NCI-H2227 (cell line): ENCODE results near the gene SLC29A4.
"Not testable (repeated sequence)": the region's sequence is repeated elsewhere in the genome, so short reads cannot be mapped to it uniquely, and the experiment has no call there.

Source experiments
- DNase-seq: peaks from one replicate; lab custom pipeline; 2025; ENCODE audit not compliant: unreplicated experiment; lab: John Stamatoyannopoulos, UW

The SLC29A4 gene

DNA sequence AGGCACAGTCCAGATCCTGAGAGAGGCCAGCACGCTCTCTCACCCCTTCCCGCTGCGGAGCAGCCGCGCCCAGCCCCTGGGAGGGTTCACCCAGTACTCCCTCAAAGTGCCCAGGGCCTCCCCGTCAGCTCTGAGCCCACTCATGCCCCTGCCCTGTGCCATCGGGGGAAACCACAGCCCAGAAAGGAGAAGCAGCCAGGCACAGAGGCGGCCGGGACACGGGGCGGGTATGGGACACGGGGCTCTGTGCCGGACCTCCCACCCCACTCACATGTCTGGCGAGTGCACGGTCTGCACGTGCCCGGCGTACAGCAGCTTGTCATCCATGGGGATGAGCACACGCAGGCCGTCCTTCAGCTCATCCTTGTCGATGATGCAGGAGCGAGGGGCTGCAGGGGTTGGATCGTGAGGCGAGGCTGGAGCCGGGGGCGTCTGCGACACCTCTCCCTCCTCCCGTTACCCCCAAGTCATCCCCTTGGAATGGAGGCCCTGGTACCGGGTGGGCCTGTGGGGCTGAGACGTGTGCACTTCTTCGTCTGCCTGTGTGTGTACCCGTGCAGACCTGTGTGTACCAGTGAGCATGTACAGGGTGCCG lies 38.2 kb downstream of the SLC29A4 start:
- no peak for DNase-seq

DNA sequence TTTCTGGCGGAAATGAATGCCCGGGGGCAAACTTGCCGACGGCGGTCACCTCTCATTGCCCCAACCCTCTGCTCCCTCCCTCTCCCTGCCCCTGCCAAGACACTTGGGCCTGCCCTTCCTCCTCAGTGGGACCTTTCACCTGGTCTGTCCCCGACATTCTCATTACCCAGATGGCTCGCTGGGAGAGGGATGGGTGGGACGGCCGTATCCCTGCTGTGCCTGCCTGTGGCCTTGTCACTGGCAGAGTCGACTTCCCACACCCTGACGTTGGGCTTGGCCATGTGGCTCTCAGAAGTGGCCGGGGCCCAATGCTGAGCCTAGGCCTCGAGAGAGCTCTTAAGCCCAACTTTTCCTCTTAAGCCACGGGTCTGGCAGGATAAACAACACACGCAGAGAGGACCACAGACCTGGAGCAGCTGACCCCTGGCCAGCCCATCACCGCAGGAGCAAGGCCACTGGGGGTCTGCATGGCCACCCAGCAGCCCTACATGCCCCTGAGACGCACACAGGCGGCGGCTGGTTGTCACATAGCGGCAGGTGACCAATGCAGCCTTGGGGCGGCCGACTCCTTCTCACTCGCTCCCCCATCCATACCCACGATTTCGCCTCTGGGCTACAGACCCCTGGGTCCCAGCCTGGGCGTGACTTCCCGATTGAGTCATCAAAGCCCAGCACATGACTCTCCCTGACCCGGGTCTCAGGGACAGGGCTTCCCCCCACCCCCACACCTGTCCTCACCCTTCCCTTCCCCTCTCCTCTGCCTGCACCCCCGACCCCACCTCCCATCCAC lies 40.1 kb downstream of the SLC29A4 start:
- no peak for DNase-seq

GRCh38 chr7:5323800-5324781 lies 41.3 kb downstream of the SLC29A4 start:
- DNase-seq = not testable (repeated sequence)

DNA sequence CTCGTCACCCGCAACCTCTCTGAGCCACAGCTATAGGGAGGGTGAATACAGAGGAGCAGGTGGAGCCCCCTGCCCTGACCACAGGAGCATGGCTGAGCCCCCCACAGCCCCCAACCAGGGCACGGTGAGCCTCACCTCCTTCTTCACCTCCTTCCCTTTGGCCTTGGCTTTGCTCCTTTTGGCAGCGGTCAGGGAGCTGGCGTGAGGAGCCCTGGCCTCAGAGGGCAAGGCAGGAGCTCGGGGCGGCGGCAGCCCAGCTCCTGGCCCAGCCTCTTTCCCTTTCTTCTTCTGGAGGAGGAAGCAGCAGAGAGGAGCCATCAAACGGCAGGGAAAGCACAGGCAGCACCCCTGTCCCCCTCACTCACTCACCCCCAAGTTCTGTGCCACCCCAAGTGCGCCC lies 42.2 kb downstream of the SLC29A4 start:
- DNase-seq = no peak

DNA sequence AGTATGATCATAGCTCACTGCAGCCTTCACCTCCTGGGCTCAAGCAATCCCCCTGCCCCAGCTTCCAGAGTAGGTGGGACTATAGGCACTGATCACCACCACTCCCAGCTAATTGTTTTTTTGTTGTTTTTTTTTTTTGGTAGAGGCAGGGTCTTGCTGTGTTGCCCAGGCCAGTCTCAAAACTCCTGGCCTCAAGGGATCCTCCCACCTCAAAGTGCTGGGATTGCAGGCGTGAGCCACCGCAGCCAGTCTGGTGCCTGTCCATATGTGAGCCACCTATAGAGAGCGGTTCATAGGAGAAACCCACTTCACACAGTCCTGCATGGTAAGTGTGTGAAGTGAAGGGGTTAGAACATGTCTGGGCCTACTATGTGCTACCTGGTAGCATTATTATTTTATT lies 47.5 kb downstream of the SLC29A4 start:
- DNase-seq = no peak

- no peak for DNase-seq
Observed at GRCh38 chr7:5332579-5332978, 49.8 kb downstream of the SLC29A4 start.

DNA sequence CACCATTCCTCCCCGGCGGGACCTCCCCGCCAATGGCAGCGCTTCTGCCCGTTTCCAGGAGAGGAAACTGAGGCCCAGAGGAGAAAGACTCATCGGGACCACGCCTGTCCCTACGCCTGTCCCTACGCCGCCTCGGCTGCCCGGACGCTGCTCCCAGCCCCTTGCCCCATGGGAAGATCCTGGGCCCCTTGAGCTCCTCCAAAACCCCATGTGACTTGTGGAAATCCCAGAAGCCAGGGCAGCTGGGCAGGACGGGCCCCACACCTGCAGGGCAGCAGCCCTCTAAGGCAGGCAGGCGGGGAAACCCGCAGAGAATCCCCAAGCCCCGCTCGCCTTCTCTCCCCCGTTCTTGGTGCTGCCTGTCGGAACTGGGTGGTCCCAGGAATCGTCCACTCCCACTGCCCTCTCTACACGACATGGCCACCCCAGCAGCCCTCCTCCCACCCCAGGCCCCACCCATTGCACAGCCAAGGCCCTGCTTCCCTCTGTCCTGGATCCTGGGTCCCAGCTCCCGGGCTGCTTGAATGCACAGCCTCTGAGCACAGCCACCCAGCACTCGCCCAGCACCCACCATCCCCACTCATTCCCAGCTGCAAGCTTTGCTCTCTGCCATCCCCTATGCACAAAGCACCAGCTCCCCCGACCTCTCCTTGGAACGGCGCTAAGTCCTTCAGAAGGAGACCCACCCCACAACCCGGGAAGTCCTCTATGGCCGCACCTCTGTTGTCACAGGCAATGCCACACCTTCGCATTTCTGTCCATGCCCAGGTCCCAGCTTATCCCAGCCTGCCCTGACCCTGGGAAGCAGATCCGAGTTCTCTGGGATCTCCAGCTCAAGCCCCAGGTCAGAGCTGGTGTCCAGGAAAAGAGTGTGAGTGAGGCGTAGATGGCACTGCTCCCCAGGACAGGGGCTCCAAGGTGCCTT lies 50.6 kb downstream of the SLC29A4 start:
- DNase-seq = no peak

- no peak for DNase-seq
Observed at GRCh38 chr7:5334671-5335070, 51.9 kb downstream of the SLC29A4 start.

DNA sequence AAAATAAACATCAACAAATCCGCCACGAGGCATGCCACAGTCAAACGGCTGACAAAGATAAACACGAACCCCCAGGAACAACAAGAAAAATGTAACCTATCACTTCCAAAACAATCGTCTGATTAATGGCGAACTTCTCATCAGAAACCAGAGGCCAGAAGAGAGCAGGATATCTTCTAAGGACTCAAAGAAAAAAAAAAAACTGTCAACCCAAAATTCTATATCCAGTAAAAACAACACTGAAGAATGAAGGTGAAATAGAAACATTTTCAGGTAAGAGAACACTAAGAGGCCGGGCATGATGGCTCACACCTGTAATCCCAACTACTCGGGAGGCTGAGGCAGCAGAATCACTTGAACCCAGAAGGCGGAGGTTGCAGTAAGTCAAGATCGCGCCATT lies 54.3 kb downstream of the SLC29A4 start:
- DNase-seq = no peak

GRCh38 chr7:5339955-5340354 lies 57.2 kb downstream of the SLC29A4 start:
- no peak for DNase-seq

GRCh38 chr7:5342631-5343030 lies 59.9 kb downstream of the SLC29A4 start:
- DNase-seq = no peak

DNA sequence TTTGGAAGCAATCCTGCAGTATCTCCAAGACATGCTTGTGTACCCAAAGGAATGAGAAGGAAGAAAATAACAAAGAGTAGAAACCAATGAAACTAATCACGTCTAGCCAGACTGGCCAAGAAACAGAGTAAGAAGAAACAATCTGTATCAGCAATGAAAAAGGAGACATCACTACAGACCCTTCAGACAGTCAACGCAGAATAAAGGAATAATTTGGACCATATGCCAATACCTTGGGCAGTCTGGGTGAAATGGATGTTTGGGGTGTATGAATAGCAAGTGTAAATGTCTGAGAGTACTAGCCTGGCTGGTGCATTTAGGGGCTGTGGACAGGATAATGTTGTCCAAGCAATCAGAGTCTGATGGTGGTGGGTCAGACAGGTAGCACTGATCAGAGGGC lies 61.1 kb downstream of the SLC29A4 start:
- DNase-seq = no peak

- DNase-seq = no peak
Observed at GRCh38 chr7:5344342-5344741, 61.6 kb downstream of the SLC29A4 start.

DNA sequence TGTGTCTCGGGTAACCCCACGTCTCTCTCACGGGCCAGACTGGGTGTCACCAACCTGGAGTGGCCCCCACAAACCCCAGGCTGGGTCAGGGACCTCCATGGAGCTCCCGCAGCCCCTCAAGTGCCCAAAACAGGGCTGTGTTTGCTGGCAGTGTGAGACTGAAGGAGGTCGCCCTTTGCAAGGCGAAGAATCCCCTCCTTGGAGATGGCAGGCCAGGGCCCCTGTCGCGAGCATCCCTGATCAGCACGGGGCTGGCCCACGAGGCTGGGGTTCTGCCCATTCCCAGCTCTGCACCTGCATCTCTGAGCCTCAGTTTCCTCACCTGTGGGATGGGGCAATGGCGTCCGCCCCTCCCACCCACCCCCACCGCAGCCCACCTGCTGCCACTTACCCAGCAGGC lies 62.4 kb downstream of the SLC29A4 start:
- DNase-seq = no peak

- no peak for DNase-seq
Observed at GRCh38 chr7:5345671-5346070, 62.9 kb downstream of the SLC29A4 start.

- DNase-seq = no peak
Observed at GRCh38 chr7:5348134-5349004, 65.6 kb downstream of the SLC29A4 start.

DNA sequence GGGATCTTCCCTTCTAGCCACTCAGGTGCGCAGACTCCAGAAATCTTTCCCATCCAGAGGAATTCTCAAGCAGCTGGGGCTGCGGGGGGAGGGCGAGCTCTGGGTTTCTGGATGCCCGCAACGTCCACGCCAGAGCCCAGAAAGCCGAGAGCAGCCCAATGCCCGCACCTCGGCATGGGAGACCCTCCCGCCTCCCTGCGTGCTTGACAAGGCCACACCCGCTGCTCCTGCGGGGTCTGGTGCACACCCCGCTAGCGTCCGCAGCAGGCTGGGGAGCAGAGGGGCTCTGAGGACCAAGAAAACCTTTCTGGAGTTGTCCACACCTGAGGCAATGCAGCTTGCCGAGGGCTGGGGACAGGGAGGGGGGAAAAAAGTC lies 66.2 kb downstream of the SLC29A4 start:
- DNase-seq = no peak

- no peak for DNase-seq
Observed at GRCh38 chr7:5349437-5350173, 66.9 kb downstream of the SLC29A4 start.

DNA sequence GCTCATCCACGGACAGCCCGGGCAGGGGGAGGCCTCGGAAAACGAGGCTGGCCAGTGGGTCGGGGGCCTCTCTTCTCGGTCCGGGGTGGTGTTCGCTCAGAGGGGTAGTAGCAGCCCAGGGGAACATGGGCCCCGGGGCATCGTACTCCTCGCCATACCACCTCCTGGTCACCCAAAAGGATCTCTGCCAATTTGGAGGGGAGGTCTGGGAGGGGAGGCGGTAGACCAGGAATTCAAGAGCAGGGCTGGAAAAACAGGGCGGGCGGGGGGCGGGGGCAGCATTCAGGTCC lies 67.4 kb downstream of the SLC29A4 start:
- DNase-seq = no peak
